IPS-18c (cell line): ENCODE measurements around the gene RNASE8.

Source experiments
- H3K4me3 ChIP-seq: 2 replicates; pipeline ENCODE4 v1.7.0; 2013; ENCODE audit warnings: low read depth, mild to moderate bottlenecking, low read length, moderate library complexity; ENCODE audit not compliant: insufficient read depth
- H3K9me3 ChIP-seq: one replicate; pipeline ENCODE4 v1.6.1; 2013; ENCODE audit warnings: mild to moderate bottlenecking, low read length, moderate library complexity; ENCODE audit not compliant: control insufficient read depth, insufficient read depth

Gene RNASE8

GRCh38 chr14:21081521-21082142 lies 24.0 kb downstream of the RNASE8 start:
- H3K4me3 ChIP-seq, result no peak overlapping the region
- H3K9me3 ChIP-seq, result peaks cover 2% of the 10 kb centered on the region

GRCh38 chr14:21083565-21084325 lies 26.1 kb downstream of the RNASE8 start:
- Histone ChIP-seq H3K9me3 (peaks cover 2% of the 10 kb centered on the region), H3K4me3 (no peak overlapping the region)

GRCh38 chr14:21084396-21084795 lies 26.8 kb downstream of the RNASE8 start:
- Histone ChIP-seq H3K4me3 (no peak overlapping the region), H3K9me3 (peaks cover 2% of the 10 kb centered on the region)

GRCh38 chr14:21084998-21085853 lies 27.6 kb downstream of the RNASE8 start:
- H3K9me3 ChIP-seq, result peaks cover 2% of the 10 kb centered on the region
- H3K4me3 ChIP-seq, result no peak overlapping the region

- Histone ChIP-seq H3K9me3 (peaks cover 1% of the 10 kb centered on the region), H3K4me3 (no peak overlapping the region)
Measured at GRCh38 chr14:21086908-21087293, 29.3 kb downstream of the RNASE8 start.

- Histone ChIP-seq H3K9me3 (no peaks in the 10 kb centered on the region), H3K4me3 (no peak overlapping the region)
Measured at GRCh38 chr14:21087294-21088091, 29.9 kb downstream of the RNASE8 start.

- H3K9me3 ChIP-seq, result no peaks in the 10 kb centered on the region
- H3K4me3 ChIP-seq, result no peak overlapping the region
Measured at GRCh38 chr14:21088687-21089086, 31.1 kb downstream of the RNASE8 start.

GRCh38 chr14:21089271-21089670 lies 31.6 kb downstream of the RNASE8 start:
- Histone ChIP-seq H3K9me3 (no peaks in the 10 kb centered on the region), H3K4me3 (no peak overlapping the region)

- Histone ChIP-seq H3K9me3 (no peaks in the 10 kb centered on the region), H3K4me3 (no peak overlapping the region)
Measured at GRCh38 chr14:21089877-21090193, 32.2 kb downstream of the RNASE8 start.

- H3K9me3 ChIP-seq, result no peaks in the 10 kb centered on the region
- H3K4me3 ChIP-seq, result no peak overlapping the region
Measured at GRCh38 chr14:21090194-21090939, 32.7 kb downstream of the RNASE8 start.

- Histone ChIP-seq H3K9me3 (no peaks in the 10 kb centered on the region), H3K4me3 (no peak overlapping the region)
Measured at GRCh38 chr14:21090940-21091663, 33.5 kb downstream of the RNASE8 start.

- Histone ChIP-seq H3K4me3 (no peak overlapping the region), H3K9me3 (no peaks in the 10 kb centered on the region)
Measured at GRCh38 chr14:21091821-21092272, 34.2 kb downstream of the RNASE8 start.

- Histone ChIP-seq H3K9me3 (no peaks in the 10 kb centered on the region), H3K4me3 (no peak overlapping the region)
Measured at GRCh38 chr14:21092273-21093011, 34.8 kb downstream of the RNASE8 start.

- H3K9me3 ChIP-seq, result no peaks in the 10 kb centered on the region
Measured at GRCh38 chr14:21093018-21093417, 35.4 kb downstream of the RNASE8 start.

More at GRCh38 chr14:21093018-21093417, 35.4 kb downstream of the RNASE8 start:
- no peak overlapping the region for H3K4me3 ChIP-seq
